Stimulated activated naive CD8-positive, alpha-beta T cell treated with anti-CD3 and anti-CD28 coated beads, Interleukin-15, Interleukin-2, amounts not matched to agents 100 ng/mL and 50 ng/mL, for 24 hours (primary cell): ENCODE measurements around the gene KCNAB3.

Experiments
- H3K27ac Mint-ChIP-seq: one replicate; pipeline ENCODE4 v1.8.0; 2021; ENCODE audit warnings: mild to moderate bottlenecking, mixed read lengths
- H3K27me3 Mint-ChIP-seq: one replicate; pipeline ENCODE4 v1.8.0; 2021; ENCODE audit warnings: mixed read lengths
- H3K36me3 Mint-ChIP-seq: one replicate; pipeline ENCODE4 v1.8.0; 2021; ENCODE audit warnings: low read depth, mixed read lengths
- H3K4me1 Mint-ChIP-seq: one replicate; pipeline ENCODE4 v1.8.0; 2021; ENCODE audit warnings: low read depth, mixed read lengths
- H3K4me3 Mint-ChIP-seq: one replicate; pipeline ENCODE4 v1.8.0; 2021; ENCODE audit warnings: mild to moderate bottlenecking, mixed read lengths
- H3K9me3 Mint-ChIP-seq: one replicate; pipeline ENCODE4 v1.8.0; 2021; ENCODE audit warnings: mixed read lengths

The KCNAB3 gene

DNA sequence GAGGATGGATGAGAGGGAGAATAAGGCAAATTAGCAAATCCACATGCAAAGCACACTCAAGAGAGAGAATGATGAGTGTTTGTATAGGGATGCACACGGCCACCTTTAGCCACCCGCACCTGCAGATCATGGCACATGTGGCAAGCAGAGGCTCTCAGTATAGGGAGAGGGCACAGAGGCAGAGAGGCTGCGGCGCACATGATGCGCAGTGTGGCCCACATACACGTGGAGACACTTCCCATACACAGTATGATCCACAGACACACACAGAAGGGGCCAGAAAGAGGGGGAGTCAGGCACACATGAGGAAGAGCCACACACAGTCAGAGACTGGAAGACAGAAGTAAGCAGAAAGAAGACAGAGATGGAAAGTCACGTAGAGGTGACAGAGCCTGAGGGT is 47.6 kb downstream of the KCNAB3 start:
- no peaks in the 10 kb centered on the region for H3K4me1 Mint-ChIP-seq
- no peak overlapping the region for H3K27ac Mint-ChIP-seq
- H3K27me3 Mint-ChIP-seq, result no peaks in the 10 kb centered on the region
- no peak overlapping the region for H3K4me3 Mint-ChIP-seq
- no peaks in the 10 kb centered on the region for H3K36me3 Mint-ChIP-seq
- no peaks in the 10 kb centered on the region for H3K9me3 Mint-ChIP-seq

DNA sequence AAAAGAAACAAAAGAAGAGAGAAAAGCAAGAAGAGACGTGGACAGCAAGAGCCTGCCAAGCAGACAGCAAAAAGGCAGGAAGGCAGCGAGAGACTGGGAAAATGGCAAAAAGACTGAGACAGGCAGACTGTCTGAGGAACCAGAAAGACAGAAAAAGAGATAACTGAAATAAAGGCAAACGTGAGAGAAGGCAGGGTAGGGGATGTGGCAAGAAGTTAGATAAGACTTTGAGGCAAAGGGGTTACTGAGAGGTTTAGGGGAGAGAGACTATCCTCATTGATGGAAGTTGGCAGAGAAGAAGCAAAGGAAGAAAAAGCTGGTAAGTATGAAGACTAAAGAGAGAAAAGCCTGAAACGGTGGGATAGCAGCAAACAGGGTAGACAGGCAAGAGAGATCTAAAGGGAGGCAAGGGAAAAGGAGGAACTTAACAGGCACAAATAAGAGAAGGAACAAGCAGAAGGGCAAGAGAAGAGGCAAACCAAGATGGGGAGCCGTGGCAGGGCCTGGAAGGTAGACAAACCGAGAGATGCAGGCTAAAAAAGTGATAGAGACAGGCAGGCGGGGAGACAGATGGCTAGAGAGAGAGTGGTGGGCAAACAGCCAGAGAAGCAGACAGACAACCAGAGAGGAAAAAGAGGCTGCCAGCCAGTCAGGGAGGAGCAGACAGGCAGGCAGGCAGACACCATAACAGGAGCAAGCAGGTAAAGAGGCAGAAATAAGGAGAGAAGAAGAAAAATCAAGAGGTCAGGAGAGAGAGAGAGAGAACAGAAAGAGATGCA is 48.2 kb downstream of the KCNAB3 start:
- peaks cover under 1% of the 10 kb centered on the region for H3K4me1 Mint-ChIP-seq
- H3K27ac Mint-ChIP-seq, result no peak overlapping the region
- no peak overlapping the region for H3K4me3 Mint-ChIP-seq
- H3K27me3 Mint-ChIP-seq, result no peaks in the 10 kb centered on the region
- peaks cover under 1% of the 10 kb centered on the region for H3K36me3 Mint-ChIP-seq
- no peaks in the 10 kb centered on the region for H3K9me3 Mint-ChIP-seq

DNA sequence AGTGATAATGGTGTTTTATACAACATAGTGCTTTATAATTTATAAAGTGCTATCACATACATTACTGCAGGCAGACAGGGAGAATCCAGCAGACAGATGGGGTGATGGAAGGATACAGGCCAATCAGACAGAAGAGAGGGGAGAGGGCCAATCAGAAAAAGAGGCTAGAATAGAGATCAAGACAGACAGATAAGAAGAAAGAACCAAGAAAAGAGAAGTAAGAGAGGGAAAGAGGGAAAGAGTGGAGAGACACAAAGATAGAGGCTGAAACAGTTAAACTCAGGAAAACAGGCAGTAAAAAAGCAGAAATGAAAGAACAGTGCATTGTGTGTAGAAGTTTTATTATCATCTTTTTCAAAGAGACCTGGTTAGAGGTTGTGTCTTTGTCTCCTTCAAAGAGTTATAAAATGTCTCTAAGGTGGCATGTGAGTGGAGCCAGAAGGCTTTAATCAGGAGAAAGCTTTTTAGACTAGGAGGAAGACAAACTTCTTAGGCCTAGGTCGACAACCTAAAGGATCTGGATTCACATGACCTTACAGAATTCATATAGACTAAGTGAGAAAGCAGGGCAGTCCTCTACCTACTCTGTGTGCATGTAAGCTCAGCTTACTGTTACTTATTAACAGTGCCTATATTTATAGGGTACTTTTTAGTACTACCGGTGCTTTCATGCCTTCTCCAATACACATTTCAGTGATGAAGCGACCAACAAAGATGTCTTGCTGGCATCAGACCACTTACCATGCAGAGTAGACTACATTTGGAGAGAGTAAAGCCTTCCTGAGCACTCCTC is 49.4 kb downstream of the KCNAB3 start:
- no peaks in the 10 kb centered on the region for H3K9me3 Mint-ChIP-seq
- peaks cover 11% of the 10 kb centered on the region for H3K36me3 Mint-ChIP-seq
- H3K27ac Mint-ChIP-seq, result no peak overlapping the region
- no peaks in the 10 kb centered on the region for H3K27me3 Mint-ChIP-seq
- H3K4me1 Mint-ChIP-seq, result peaks cover 4% of the 10 kb centered on the region
- no peak overlapping the region for H3K4me3 Mint-ChIP-seq

GRCh38 chr17:7878234-7878633 is 51.4 kb downstream of the KCNAB3 start:
- H3K9me3 Mint-ChIP-seq, result no peaks in the 10 kb centered on the region
- H3K4me1 Mint-ChIP-seq, result peaks cover 4% of the 10 kb centered on the region
- H3K27me3 Mint-ChIP-seq, result no peaks in the 10 kb centered on the region
- H3K27ac Mint-ChIP-seq, result no peak overlapping the region
- no peak overlapping the region for H3K4me3 Mint-ChIP-seq
- peaks cover 17% of the 10 kb centered on the region for H3K36me3 Mint-ChIP-seq

DNA sequence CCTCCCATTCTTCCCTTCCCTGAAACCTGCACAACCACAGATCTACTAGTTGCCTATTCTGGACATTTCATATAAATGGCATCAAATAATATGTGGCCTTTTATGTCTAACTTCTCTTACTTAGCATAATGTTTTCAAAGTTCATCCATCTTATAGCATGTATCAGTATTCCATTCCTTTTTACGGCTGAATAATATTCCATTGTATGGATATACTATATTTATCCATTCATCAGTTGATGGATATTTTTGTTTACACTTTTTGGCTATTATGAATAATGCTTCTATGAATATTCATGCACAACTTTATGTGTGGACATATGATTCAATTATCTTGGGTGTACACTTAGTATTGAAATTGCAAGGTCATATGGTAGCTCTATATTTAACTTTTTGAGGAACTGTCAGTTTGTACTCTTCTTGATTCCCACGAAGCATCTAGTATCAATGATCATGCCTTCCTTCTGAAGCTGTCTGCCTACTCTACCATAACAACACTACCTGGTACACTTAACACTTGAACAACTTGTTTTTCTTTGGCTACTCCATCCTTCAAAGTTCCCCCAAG is 53.8 kb downstream of the KCNAB3 start:
- no peaks in the 10 kb centered on the region for H3K27me3 Mint-ChIP-seq
- peaks cover 4% of the 10 kb centered on the region for H3K4me1 Mint-ChIP-seq
- no peak overlapping the region for H3K27ac Mint-ChIP-seq
- no peaks in the 10 kb centered on the region for H3K9me3 Mint-ChIP-seq
- no peak overlapping the region for H3K4me3 Mint-ChIP-seq
- H3K36me3 Mint-ChIP-seq, result peaks cover 25% of the 10 kb centered on the region

DNA sequence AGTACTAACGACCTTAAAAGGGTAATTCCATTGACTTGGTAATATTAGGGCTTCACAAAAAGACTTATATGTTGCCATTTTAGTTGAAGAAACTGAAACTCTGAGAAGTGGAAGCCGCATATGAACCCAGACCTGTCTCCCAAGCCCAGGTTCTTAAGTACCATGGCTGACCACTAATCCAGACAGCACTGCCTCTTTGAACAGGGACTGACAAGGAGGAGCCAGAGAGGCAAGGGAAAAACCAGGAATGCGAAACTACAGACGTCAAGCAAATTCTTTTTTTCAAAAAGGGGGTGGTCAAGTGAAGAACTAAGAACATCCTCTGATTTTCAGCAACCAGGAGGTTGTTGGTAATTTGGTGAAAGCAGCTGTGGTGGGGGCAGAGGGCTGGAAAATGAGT is 56.6 kb downstream of the KCNAB3 start:
- Mint-ChIP-seq H3K36me3 (peaks cover 26% of the 10 kb centered on the region), H3K9me3 (no peaks in the 10 kb centered on the region), H3K4me3 (no peak overlapping the region), H3K27me3 (no peaks in the 10 kb centered on the region), H3K4me1 (peaks cover 14% of the 10 kb centered on the region), H3K27ac (no peak overlapping the region)
